GM12873 (cell line): Measurements from ENCODE around the gene CACNG4.

ENCODE experiments used
- TF ChIP-seq, protein P1 (sequence below): IDR thresholded peaks from 2 replicates; pipeline ENCODE4 v1.5.1; 2012; ENCODE audit warnings: low read depth, mild to moderate bottlenecking, moderate library complexity, low read length, control low read depth; ENCODE audit not compliant: insufficient read depth; ENCODE audit errors: missing control alignments

CACNG4 gene

GRCh38 chr17:67049025-67049739 lies 84.7 kb downstream of the CACNG4 start:
- TF ChIP-seq, protein P1, sequence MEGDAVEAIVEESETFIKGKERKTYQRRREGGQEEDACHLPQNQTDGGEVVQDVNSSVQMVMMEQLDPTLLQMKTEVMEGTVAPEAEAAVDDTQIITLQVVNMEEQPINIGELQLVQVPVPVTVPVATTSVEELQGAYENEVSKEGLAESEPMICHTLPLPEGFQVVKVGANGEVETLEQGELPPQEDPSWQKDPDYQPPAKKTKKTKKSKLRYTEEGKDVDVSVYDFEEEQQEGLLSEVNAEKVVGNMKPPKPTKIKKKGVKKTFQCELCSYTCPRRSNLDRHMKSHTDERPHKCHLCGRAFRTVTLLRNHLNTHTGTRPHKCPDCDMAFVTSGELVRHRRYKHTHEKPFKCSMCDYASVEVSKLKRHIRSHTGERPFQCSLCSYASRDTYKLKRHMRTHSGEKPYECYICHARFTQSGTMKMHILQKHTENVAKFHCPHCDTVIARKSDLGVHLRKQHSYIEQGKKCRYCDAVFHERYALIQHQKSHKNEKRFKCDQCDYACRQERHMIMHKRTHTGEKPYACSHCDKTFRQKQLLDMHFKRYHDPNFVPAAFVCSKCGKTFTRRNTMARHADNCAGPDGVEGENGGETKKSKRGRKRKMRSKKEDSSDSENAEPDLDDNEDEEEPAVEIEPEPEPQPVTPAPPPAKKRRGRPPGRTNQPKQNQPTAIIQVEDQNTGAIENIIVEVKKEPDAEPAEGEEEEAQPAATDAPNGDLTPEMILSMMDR = no peak

DNA sequence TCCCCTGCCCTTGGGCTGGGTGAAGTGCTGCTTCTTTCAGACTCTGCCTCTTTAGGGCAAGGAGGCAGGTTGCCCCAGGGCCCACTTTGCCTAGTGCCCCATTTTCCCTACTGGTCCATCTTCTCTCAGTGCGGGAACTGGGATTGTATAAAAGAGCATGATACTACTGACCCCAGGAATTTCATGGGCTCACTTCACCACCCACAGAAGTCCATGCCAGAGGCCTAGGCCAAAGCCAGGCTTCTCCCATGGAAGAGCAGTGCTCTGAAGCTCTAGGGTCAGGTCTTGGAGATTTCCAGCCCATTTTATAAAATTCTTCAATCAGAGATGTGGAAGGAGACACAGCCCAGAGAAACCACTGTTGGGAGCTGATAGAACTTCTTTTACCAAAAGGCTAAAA lies 85.6 kb downstream of the CACNG4 start:
- TF ChIP-seq, protein P1 = no peak

- TF ChIP-seq, protein P1 = no peak
Measured at GRCh38 chr17:67050471-67051154, 86.1 kb downstream of the CACNG4 start.

GRCh38 chr17:67051155-67051538 lies 86.6 kb downstream of the CACNG4 start:
- TF ChIP-seq, protein P1 = no peak

GRCh38 chr17:67051837-67052236 lies 87.3 kb downstream of the CACNG4 start:
- TF ChIP-seq, protein P1 = no peak

DNA sequence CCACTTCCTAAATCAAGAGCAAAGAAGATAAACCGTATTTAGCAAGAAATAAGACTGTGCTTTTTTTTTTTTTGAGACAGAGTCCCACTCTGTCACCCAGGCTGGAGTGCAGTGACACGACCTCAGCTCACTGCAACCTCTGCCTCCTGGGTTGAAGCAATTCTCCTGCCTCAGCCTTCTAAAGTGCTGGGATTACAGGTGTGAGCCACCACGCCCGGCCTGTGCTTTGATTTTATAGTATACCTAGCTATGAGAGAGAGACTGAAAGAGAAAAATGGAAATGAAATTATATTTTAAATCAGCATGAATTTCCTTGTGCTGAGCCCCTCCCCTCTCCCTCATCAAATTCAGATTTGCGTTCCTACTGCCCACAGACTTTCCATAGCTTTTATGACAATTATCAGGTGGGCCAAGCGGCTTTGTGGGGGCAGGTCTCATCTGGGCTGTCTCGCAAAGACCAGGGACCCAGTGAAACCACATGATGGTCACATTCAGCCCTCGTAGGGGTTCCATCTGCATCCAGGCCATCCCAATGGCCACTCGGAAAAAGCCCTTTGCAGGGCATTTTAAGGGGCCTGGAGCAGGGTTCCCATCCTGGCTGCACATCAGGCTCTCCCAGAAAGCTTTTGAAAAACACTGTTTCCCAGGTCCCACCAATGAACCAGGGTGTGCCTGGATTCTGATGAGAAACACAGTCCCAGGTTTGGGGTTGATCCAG lies 88.4 kb downstream of the CACNG4 start:
- TF ChIP-seq, protein P1 = no peak

- TF ChIP-seq, protein P1 = no peak
Measured at GRCh38 chr17:67053438-67054000, 89.0 kb downstream of the CACNG4 start.
